Neuronal stem cell (in vitro differentiated cells): Measurements from ENCODE around the gene TSPAN15. TPM values are rescaled to one million over a fixed set of nuclear protein-coding genes. Genes with fewer than 3 reads are reported as not detected.
A peak's percentile ranks its signal among the peaks of the same experiment; 100 is the strongest.

Experiments
- DNase-seq: peaks from one replicate; pipeline ENCODE4 v3.0.0-alpha.2; 2013; ENCODE audit warnings: low spot score
- H2AFZ ChIP-seq: one replicate; pipeline ENCODE4 v1.6.1; 2013; ENCODE audit warnings: mild to moderate bottlenecking, low read length, inconsistent platforms
- H2AK5ac ChIP-seq: 2 replicates; pipeline ENCODE4 v1.6.1; 2013; ENCODE audit warnings: low read depth, mild to moderate bottlenecking, inconsistent platforms, low read length, moderate library complexity, mixed read lengths
- H2BK120ac ChIP-seq: 2 replicates; pipeline ENCODE4 v1.6.1; 2013; ENCODE audit warnings: low read depth, mild to moderate bottlenecking, inconsistent platforms, low read length, moderate library complexity, mixed read lengths
- H2BK12ac ChIP-seq: one replicate; pipeline ENCODE4 v1.6.1; 2013; ENCODE audit warnings: low read length, inconsistent platforms
- H2BK15ac ChIP-seq: 2 replicates; pipeline ENCODE4 v1.6.1; 2013; ENCODE audit warnings: mild to moderate bottlenecking, low read length, inconsistent platforms, mixed read lengths
- H2BK5ac ChIP-seq: one replicate; pipeline ENCODE4 v1.6.1; 2013; ENCODE audit warnings: inconsistent platforms, mild to moderate bottlenecking, low read length, moderate library complexity
- H3K14ac ChIP-seq: one replicate; pipeline ENCODE4 v1.6.1; 2013; ENCODE audit warnings: low read length, inconsistent platforms
- H3K18ac ChIP-seq: 2 replicates; pipeline ENCODE4 v1.6.1; 2013; ENCODE audit warnings: low read length, inconsistent platforms
- H3K23ac ChIP-seq: 2 replicates; pipeline ENCODE4 v1.6.1; 2013; ENCODE audit warnings: low read depth, mild to moderate bottlenecking, mixed read lengths, low read length, inconsistent platforms; ENCODE audit not compliant: poor library complexity
- H3K27ac ChIP-seq: replicated peaks from 3 replicates; pipeline ENCODE4 v1.5.1; 2013; ENCODE audit warnings: low read length, inconsistent platforms
- H3K27me3 ChIP-seq, 3 experiments: 2 replicates each; pipeline ENCODE4 v1.6.1; 2013; ENCODE audit warnings: low read length in 3 of 3, mild to moderate bottlenecking in 2 of 3, inconsistent platforms in 1 of 3, low read depth in 1 of 3, mixed read lengths in 1 of 3, moderate library complexity in 1 of 3; ENCODE audit not compliant: control insufficient read depth in 3 of 3, insufficient read depth in 3 of 3
- H3K36me3 ChIP-seq, 2 donors: replicated peaks in 1 of 2; 2 replicates each; pipeline ENCODE4 v1.6.1; 2013; ENCODE audit warnings: low read length in 2 of 2; ENCODE audit not compliant: control insufficient read depth in 2 of 2, insufficient read depth in 2 of 2
- H3K4ac ChIP-seq: 2 replicates; pipeline ENCODE4 v1.6.1; 2013; ENCODE audit warnings: inconsistent platforms, mild to moderate bottlenecking, low read length, moderate library complexity
- H3K4me1 ChIP-seq, 2 donors: 1 replicate in 1 of 2; 2 replicates in 1 of 2; pipeline ENCODE4 v1.6.1; 2013; ENCODE audit warnings: low read length in 2 of 2, low read depth in 1 of 2; ENCODE audit not compliant: control insufficient read depth in 2 of 2, insufficient read depth in 1 of 2
- H3K4me2 ChIP-seq: one replicate; pipeline ENCODE4 v1.6.1; 2013; ENCODE audit warnings: mild to moderate bottlenecking, low read length, inconsistent platforms; ENCODE audit not compliant: insufficient read depth, poor library complexity, severe bottlenecking
- H3K4me3 ChIP-seq, 2 donors: 2 replicates each; pipeline ENCODE4 v1.5.1; 2013; ENCODE audit warnings: low read length in 2 of 2, mild to moderate bottlenecking in 2 of 2, inconsistent platforms in 1 of 2, moderate library complexity in 1 of 2
- H3K79me1 ChIP-seq: one replicate; pipeline ENCODE4 v1.6.1; 2013; ENCODE audit warnings: low read depth, mild to moderate bottlenecking, inconsistent platforms, low read length, moderate library complexity
- H3K9ac ChIP-seq: one replicate; pipeline ENCODE4 v1.6.1; 2013; ENCODE audit warnings: mild to moderate bottlenecking, low read depth, low read length, inconsistent platforms; ENCODE audit not compliant: poor library complexity
- H3K9me3 ChIP-seq, 2 donors: replicated peaks in 1 of 2; 2 replicates each; pipeline versions ENCODE3 to v1.6.1; 2013; ENCODE audit warnings: low read length in 2 of 2, mild to moderate bottlenecking in 2 of 2, inconsistent platforms in 1 of 2, low read depth in 1 of 2, mixed read lengths in 1 of 2, moderate library complexity in 1 of 2; ENCODE audit not compliant: control insufficient read depth in 2 of 2, insufficient read depth in 1 of 2
- H4K8ac ChIP-seq: one replicate; pipeline ENCODE4 v1.6.1; 2013; ENCODE audit warnings: low read depth, mild to moderate bottlenecking, inconsistent platforms, low read length, moderate library complexity
- H4K91ac ChIP-seq: one replicate; pipeline ENCODE4 v1.6.1; 2013; ENCODE audit warnings: low read length, low read depth, mild to moderate bottlenecking, inconsistent platforms; ENCODE audit not compliant: poor library complexity
- WGBS, 2 donors: extraction: QIAGEN DNeasy Blood & Tissue Kit; methylation state at CpG; one replicate each; pipeline ENCODE4 v1.1.7; 2013; ENCODE audit warnings: missing lambda C conversion rate in 2 of 2, mixed read lengths in 1 of 2; ENCODE audit not compliant: insufficient read length in 2 of 2, insufficient replicate concordance in 1 of 2; ENCODE audit errors: extremely low coverage in 2 of 2; 5-methylcytosine and 5-hydroxymethylcytosine counted together
- polyA plus RNA-seq, 2 experiments: library from polyadenylated mRNA; stranded (reverse); fragments of 200-250 nt; gene quantifications; one replicate each; pipeline ENCODE4 v1.2.3, GENCODE V29; 2013

Gene TSPAN15
- 10.5 TPM for polyA plus RNA-seq (2013, experiment 1 of 2)
- polyA plus RNA-seq (2013, experiment 2 of 2), result 10.6 TPM

DNA sequence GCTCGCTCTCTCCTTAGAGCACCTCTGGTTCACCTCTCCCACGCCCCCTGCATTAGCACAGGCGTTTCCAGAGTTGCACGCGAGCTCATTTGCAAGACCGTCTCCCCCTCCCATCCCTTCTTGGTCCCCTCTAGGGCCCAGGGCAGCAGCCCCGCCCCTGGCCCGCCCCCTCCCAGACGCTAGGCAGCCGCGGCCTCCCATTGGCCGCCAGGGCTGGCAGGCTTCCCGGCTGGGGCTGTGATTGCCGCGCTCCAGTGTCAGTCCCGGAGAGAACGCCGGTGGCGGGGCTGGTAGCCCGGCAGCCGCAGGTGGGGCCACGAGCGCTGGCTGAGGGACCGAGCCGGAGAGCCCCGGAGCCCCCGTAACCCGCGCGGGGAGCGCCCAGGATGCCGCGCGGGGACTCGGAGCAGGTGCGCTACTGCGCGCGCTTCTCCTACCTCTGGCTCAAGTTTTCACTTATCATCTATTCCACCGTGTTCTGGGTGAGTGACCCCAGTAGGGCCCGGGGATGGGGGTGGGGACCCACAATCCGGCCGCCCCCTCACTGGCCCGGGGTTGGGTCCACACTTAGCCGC, at the start of gene TSPAN15:
TSS of gene TSPAN15 (plus strand) at position 257 of the 575 bp plus-strand sequence. CDS start at position 387, 130 bp downstream.
- H3K27ac ChIP-seq, result no peak within 1 kb of the TSS
- no peaks in the 10 kb centered on the region for H3K36me3 ChIP-seq
- peak within 1 kb of the TSS; percentile 65 for H3K23ac ChIP-seq
- no peak within 1 kb of the TSS for H3K4ac ChIP-seq
- peak within 1 kb of the TSS; percentile 50 to 89 for H3K4me3 ChIP-seq
- H2AK5ac ChIP-seq, result peak within 1 kb of the TSS; percentile 11
- peak within 1 kb of the TSS; percentile 83 for H2BK15ac ChIP-seq
- H3K79me1 ChIP-seq, result no peaks in the 10 kb centered on the region
- peaks cover 3 to 9% of the 10 kb centered on the region in 2 donors for H3K4me1 ChIP-seq
- H3K27me3 ChIP-seq, result peaks cover 0 to 53% (median 15%) of the 10 kb centered on the region in 3 experiments
- H2BK5ac ChIP-seq, result no peak within 1 kb of the TSS
- H3K14ac ChIP-seq, result no peak within 1 kb of the TSS
- no peak within 1 kb of the TSS for H4K8ac ChIP-seq
- peak within 1 kb of the TSS; percentile 88 for H3K9ac ChIP-seq
- H3K18ac ChIP-seq, result peak within 1 kb of the TSS; percentile 87
- H2BK12ac ChIP-seq, result no peak within 1 kb of the TSS
- no CpG with 5 or more reads among the region's 45 CpGs for WGBS, 2 donors
- no peak within 1 kb of the TSS for H4K91ac ChIP-seq
- peak within 1 kb of the TSS; percentile 98 for H2AFZ ChIP-seq
- DNase-seq, result peak; percentile 88
- H3K9me3 ChIP-seq, result no peaks in the 10 kb centered on the region
- H2BK120ac ChIP-seq, result no peak within 1 kb of the TSS
- H3K4me2 ChIP-seq, result peak within 1 kb of the TSS; percentile 99

GRCh38 chr10:69402386-69402785, 48.9 kb upstream of the TSPAN15 start:
- Histone ChIP-seq H3K36me3 (peaks cover 2 to 17% of the 10 kb centered on the region in 2 donors), H3K4me1 (peaks cover 8 to 9% of the 10 kb centered on the region in 2 donors)

DNA sequence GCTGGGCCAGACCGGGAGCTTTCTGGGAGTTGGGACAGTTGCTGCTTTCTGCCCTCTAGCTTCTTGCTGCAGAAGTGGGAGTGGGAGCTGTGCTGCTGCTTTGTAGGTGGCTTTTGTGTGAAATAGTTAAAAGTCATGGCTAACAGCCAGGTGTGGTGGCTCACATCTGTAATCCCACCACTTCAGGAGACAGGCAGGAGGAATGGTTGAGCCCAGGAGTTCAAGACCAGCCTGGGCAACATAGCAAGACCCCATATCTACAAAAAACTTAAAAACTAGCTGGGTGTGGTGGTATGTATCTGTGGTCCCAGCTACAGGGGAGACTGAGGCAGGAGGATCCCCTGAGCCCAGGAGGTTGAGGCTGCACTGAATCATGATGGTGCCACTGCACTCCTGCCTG, 48.2 kb upstream of the TSPAN15 start:
- DNase-seq, result no peak
- no CpG with 5 or more reads among the region's 1 CpG for WGBS, 2 donors
- H3K36me3 ChIP-seq, result peaks cover 2 to 17% of the 10 kb centered on the region in 2 donors

More at GRCh38 chr10:69402386-69402785, 48.9 kb upstream of the TSPAN15 start:
- Histone ChIP-seq H3K27ac (no peak overlapping the region), H3K18ac (no peak overlapping the region), H2AK5ac (no peak overlapping the region), H3K79me1 (peaks cover 2% of the 10 kb centered on the region), H3K4me2 (no peak overlapping the region), H2AFZ (no peak overlapping the region), H3K9me3 (no peaks in the 10 kb centered on the region), H2BK15ac (no peak overlapping the region), H3K4me3 (no peak overlapping the region), H3K23ac (no peak overlapping the region), H3K4ac (no peak overlapping the region), H3K27me3 (no peaks in the 10 kb centered on the region), H4K8ac (no peak overlapping the region), H4K91ac (no peak overlapping the region), H2BK5ac (no peak overlapping the region), H3K9ac (no peak overlapping the region), H2BK120ac (no peak overlapping the region), H3K14ac (no peak overlapping the region), H2BK12ac (no peak overlapping the region)
- no CpG with 5 or more reads among the region's 6 CpGs for WGBS, 2 donors
- no peak for DNase-seq

DNA sequence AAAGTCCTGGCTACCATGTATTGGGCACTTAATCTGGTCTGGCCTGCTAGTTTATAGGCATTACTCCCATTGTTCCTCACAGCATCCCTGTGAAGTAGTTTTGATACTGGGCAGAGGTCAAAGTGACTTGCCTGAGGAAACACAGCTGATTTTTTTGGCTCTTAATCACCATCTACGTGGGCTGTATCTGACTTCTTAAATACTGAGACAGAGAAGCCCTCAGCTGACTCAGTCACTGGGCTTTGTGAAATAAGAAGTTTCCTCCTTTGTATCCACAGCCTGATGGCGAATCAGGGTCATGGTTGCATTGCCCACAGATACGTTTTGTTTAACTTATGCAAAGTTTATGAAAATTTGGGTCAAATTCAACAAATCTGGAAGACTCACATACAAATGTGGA, 47.7 kb upstream of the TSPAN15 start:
- Histone ChIP-seq H3K14ac (no peak overlapping the region), H3K27ac (no peak overlapping the region), H3K23ac (no peak overlapping the region), H4K91ac (no peak overlapping the region), H4K8ac (no peak overlapping the region), H2BK15ac (no peak overlapping the region), H3K9me3 (no peaks in the 10 kb centered on the region), H3K9ac (no peak overlapping the region), H3K4ac (no peak overlapping the region), H2AK5ac (no peak overlapping the region), H2BK12ac (no peak overlapping the region), H3K79me1 (peaks cover under 1% of the 10 kb centered on the region), H3K18ac (no peak overlapping the region), H2BK5ac (no peak overlapping the region), H3K4me2 (no peak overlapping the region), H2BK120ac (no peak overlapping the region), H3K36me3 (peaks cover 2 to 17% of the 10 kb centered on the region in 2 donors), H2AFZ (no peak overlapping the region), H3K27me3 (no peaks in the 10 kb centered on the region), H3K4me3 (no peak overlapping the region), H3K4me1 (peaks cover 8 to 9% of the 10 kb centered on the region in 2 donors)
- no peak for DNase-seq
- WGBS, 2 donors, result no CpG with 5 or more reads among the region's 3 CpGs

More for the DNA sequence above, 48.2 kb upstream of the TSPAN15 start:
- H3K4me1 ChIP-seq, result peaks cover 8 to 9% of the 10 kb centered on the region in 2 donors
- H2AFZ ChIP-seq, result no peak overlapping the region
- H3K79me1 ChIP-seq, result peaks cover 2% of the 10 kb centered on the region
- no peak overlapping the region for H3K4me3 ChIP-seq
- no peak overlapping the region for H2BK15ac ChIP-seq
- H3K14ac ChIP-seq, result no peak overlapping the region
- H4K91ac ChIP-seq, result no peak overlapping the region
- no peaks in the 10 kb centered on the region for H3K27me3 ChIP-seq
- no peak overlapping the region for H3K23ac ChIP-seq
- no peaks in the 10 kb centered on the region for H3K9me3 ChIP-seq
- no peak overlapping the region for H2BK12ac ChIP-seq
- H3K4me2 ChIP-seq, result no peak overlapping the region
- H3K27ac ChIP-seq, result no peak overlapping the region
- peak overlapping the region; percentile 48 for H2AK5ac ChIP-seq
- H3K18ac ChIP-seq, result no peak overlapping the region
- H2BK120ac ChIP-seq, result no peak overlapping the region
- H2BK5ac ChIP-seq, result no peak overlapping the region
- no peak overlapping the region for H4K8ac ChIP-seq
- no peak overlapping the region for H3K4ac ChIP-seq
- no peak overlapping the region for H3K9ac ChIP-seq
